ENCODE data around the gene FBN2.
"Not testable (repeated sequence)": the region's sequence is repeated elsewhere in the genome, so short reads cannot be mapped to it uniquely, and the experiment has no call there.

The FBN2 gene

DNA sequence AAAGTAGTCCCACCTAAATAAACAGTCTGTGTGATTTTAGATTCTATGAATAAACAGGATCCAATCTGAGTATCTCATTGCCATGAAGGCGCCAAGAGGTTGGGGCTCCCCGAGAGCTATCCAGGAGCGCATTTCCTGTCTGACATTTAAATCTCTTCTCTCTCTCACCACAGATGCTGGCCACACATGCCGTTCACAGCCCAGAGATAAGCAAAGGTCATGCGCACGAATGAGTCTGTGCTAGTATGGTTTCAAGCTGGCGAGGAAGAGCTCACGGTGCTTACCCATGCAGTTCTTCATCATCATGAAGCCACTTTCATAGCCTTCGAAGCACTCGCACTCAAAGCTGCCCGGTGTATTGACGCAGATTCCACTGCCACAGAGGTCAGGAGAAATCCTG is 199.4 kb downstream of the FBN2 start:
- H3K9ac ChIP-seq (ENCODE audit: insufficient read length, low read depth), result no peak overlapping the region
- no peaks in the 10 kb centered on the region for H3K4me1 ChIP-seq (ENCODE audit: insufficient read depth, insufficient read length)
- DNase-seq (ENCODE audit: low read depth, low spot score), result no peak
- no peak for TF ChIP-seq ZNF274 (IDR thresholded peaks at IDR 0.05; ENCODE audit: low read depth, low read length)
- no peak for TF ChIP-seq SUZ12 (IDR thresholded peaks at IDR 0.05; ENCODE audit: extremely low read depth, insufficient read depth, insufficient read length)
- TF ChIP-seq YY1 (IDR thresholded peaks at IDR 0.05; ENCODE audit: insufficient read depth, insufficient read length), result no peak
- H3K9me3 ChIP-seq (ENCODE audit: insufficient read depth, low read length), result no peaks in the 10 kb centered on the region
- H3K4me3 ChIP-seq (ENCODE audit: insufficient read length, low read depth), result no peak overlapping the region
- no peaks in the 10 kb centered on the region for H3K27me3 ChIP-seq (ENCODE audit: insufficient read depth, insufficient read length)
- H3K36me3 ChIP-seq (ENCODE audit: insufficient read depth, insufficient read length, low read length), result peaks cover 72% of the 10 kb centered on the region

DNA sequence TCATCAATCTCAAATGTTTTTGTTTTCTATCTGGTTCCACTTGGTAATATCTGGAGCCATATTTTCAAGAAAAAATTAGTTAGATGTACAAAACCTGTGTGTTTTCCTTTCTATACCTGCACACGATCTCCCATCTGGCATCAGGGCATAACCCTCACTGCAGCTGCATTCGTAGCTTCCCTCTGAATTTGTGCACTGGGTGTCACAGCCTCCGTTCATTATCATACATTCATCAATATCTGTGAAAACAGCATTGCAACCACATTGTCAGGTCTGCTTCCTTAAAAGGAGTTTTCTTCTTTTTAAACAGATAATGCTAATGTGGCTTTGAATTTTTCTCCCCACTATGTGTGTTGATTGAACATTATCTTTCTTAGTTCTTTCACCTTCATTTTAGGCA is 202.7 kb downstream of the FBN2 start:
- no peak overlapping the region for H3K4me3 ChIP-seq (ENCODE audit: insufficient read length, low read depth)
- H3K27me3 ChIP-seq (ENCODE audit: insufficient read depth, insufficient read length), result no peaks in the 10 kb centered on the region
- DNase-seq (ENCODE audit: low read depth, low spot score), result no peak
- no peaks in the 10 kb centered on the region for H3K9me3 ChIP-seq (ENCODE audit: insufficient read depth, low read length)
- TF ChIP-seq ZNF274 (IDR thresholded peaks at IDR 0.05; ENCODE audit: low read depth, low read length) (no peak), SUZ12 (IDR thresholded peaks at IDR 0.05; ENCODE audit: extremely low read depth, insufficient read depth, insufficient read length) (no peak), YY1 (IDR thresholded peaks at IDR 0.05; ENCODE audit: insufficient read depth, insufficient read length) (no peak)
- H3K9ac ChIP-seq (ENCODE audit: insufficient read length, low read depth), result no peak overlapping the region
- no peaks in the 10 kb centered on the region for H3K4me1 ChIP-seq (ENCODE audit: insufficient read depth, insufficient read length)
- peaks cover 77% of the 10 kb centered on the region for H3K36me3 ChIP-seq (ENCODE audit: insufficient read depth, insufficient read length, low read length)

- Histone ChIP-seq H3K27me3 (ENCODE audit: insufficient read depth, insufficient read length) (no peaks in the 10 kb centered on the region), H3K4me3 (ENCODE audit: insufficient read length, low read depth) (no peak overlapping the region), H3K9me3 (ENCODE audit: insufficient read depth, low read length) (no peaks in the 10 kb centered on the region), H3K36me3 (ENCODE audit: insufficient read depth, insufficient read length, low read length) (peaks cover 82% of the 10 kb centered on the region), H3K4me1 (ENCODE audit: insufficient read depth, insufficient read length) (no peaks in the 10 kb centered on the region), H3K9ac (ENCODE audit: insufficient read length, low read depth) (no peak overlapping the region)
- no peak for DNase-seq (ENCODE audit: low read depth, low spot score)
- no peak for TF ChIP-seq ZNF274 (IDR thresholded peaks at IDR 0.05; ENCODE audit: low read depth, low read length)
- TF ChIP-seq SUZ12 (IDR thresholded peaks at IDR 0.05; ENCODE audit: extremely low read depth, insufficient read depth, insufficient read length), result no peak
- no peak for TF ChIP-seq YY1 (IDR thresholded peaks at IDR 0.05; ENCODE audit: insufficient read depth, insufficient read length)
Observed at GRCh38 chr5:128334010-128334716, 203.9 kb downstream of the FBN2 start.

GRCh38 chr5:128331261-128331660 is 206.8 kb downstream of the FBN2 start:
- no peak for DNase-seq (ENCODE audit: low read depth, low spot score)
- H3K27me3 ChIP-seq (ENCODE audit: insufficient read depth, insufficient read length), result no peaks in the 10 kb centered on the region
- H3K36me3 ChIP-seq (ENCODE audit: insufficient read depth, insufficient read length, low read length), result peaks cover 80% of the 10 kb centered on the region
- no peak for TF ChIP-seq ZNF274 (IDR thresholded peaks at IDR 0.05; ENCODE audit: low read depth, low read length)
- no peak for TF ChIP-seq SUZ12 (IDR thresholded peaks at IDR 0.05; ENCODE audit: extremely low read depth, insufficient read depth, insufficient read length)
- no peak for TF ChIP-seq YY1 (IDR thresholded peaks at IDR 0.05; ENCODE audit: insufficient read depth, insufficient read length)
- H3K4me1 ChIP-seq (ENCODE audit: insufficient read depth, insufficient read length), result no peaks in the 10 kb centered on the region
- H3K9ac ChIP-seq (ENCODE audit: insufficient read length, low read depth), result no peak overlapping the region
- H3K4me3 ChIP-seq (ENCODE audit: insufficient read length, low read depth), result no peak overlapping the region
- no peaks in the 10 kb centered on the region for H3K9me3 ChIP-seq (ENCODE audit: insufficient read depth, low read length)

- Histone ChIP-seq H3K4me1 (ENCODE audit: insufficient read depth, insufficient read length) (no peaks in the 10 kb centered on the region), H3K9ac (ENCODE audit: insufficient read length, low read depth) (no peak overlapping the region), H3K27me3 (ENCODE audit: insufficient read depth, insufficient read length) (no peaks in the 10 kb centered on the region), H3K36me3 (ENCODE audit: insufficient read depth, insufficient read length, low read length) (peaks cover 65% of the 10 kb centered on the region), H3K9me3 (ENCODE audit: insufficient read depth, low read length) (no peaks in the 10 kb centered on the region), H3K4me3 (ENCODE audit: insufficient read length, low read depth) (no peak overlapping the region)
- no peak for DNase-seq (ENCODE audit: low read depth, low spot score)
- TF ChIP-seq YY1 (IDR thresholded peaks at IDR 0.05; ENCODE audit: insufficient read depth, insufficient read length) (no peak), SUZ12 (IDR thresholded peaks at IDR 0.05; ENCODE audit: extremely low read depth, insufficient read depth, insufficient read length) (no peak), ZNF274 (IDR thresholded peaks at IDR 0.05; ENCODE audit: low read depth, low read length) (no peak)
Observed at GRCh38 chr5:128329386-128329939, 208.6 kb downstream of the FBN2 start.

- no peaks in the 10 kb centered on the region for H3K9me3 ChIP-seq (ENCODE audit: insufficient read depth, low read length)
Observed at GRCh38 chr5:128328446-128328845, 209.6 kb downstream of the FBN2 start.

GRCh38 chr5:128328007-128328406 is 210.0 kb downstream of the FBN2 start:
- H3K9me3 ChIP-seq (ENCODE audit: insufficient read depth, low read length), result no peaks in the 10 kb centered on the region
- TF ChIP-seq YY1 (IDR thresholded peaks at IDR 0.05; ENCODE audit: insufficient read depth, insufficient read length) (no peak), SUZ12 (IDR thresholded peaks at IDR 0.05; ENCODE audit: extremely low read depth, insufficient read depth, insufficient read length) (no peak), ZNF274 (IDR thresholded peaks at IDR 0.05; ENCODE audit: low read depth, low read length) (no peak)
- H3K27me3 ChIP-seq (ENCODE audit: insufficient read depth, insufficient read length), result no peaks in the 10 kb centered on the region
- H3K36me3 ChIP-seq (ENCODE audit: insufficient read depth, insufficient read length, low read length), result peaks cover 53% of the 10 kb centered on the region
- no peak for DNase-seq (ENCODE audit: low read depth, low spot score)
- no peak overlapping the region for H3K4me3 ChIP-seq (ENCODE audit: insufficient read length, low read depth)
- H3K9ac ChIP-seq (ENCODE audit: insufficient read length, low read depth), result no peak overlapping the region
- no peaks in the 10 kb centered on the region for H3K4me1 ChIP-seq (ENCODE audit: insufficient read depth, insufficient read length)

More at GRCh38 chr5:128328446-128328845, 209.6 kb downstream of the FBN2 start:
- peaks cover 57% of the 10 kb centered on the region for H3K36me3 ChIP-seq (ENCODE audit: insufficient read depth, insufficient read length, low read length)
- H3K9ac ChIP-seq (ENCODE audit: insufficient read length, low read depth), result no peak overlapping the region
- no peak overlapping the region for H3K4me3 ChIP-seq (ENCODE audit: insufficient read length, low read depth)
- no peak for DNase-seq (ENCODE audit: low read depth, low spot score)
- no peaks in the 10 kb centered on the region for H3K27me3 ChIP-seq (ENCODE audit: insufficient read depth, insufficient read length)
- TF ChIP-seq SUZ12 (IDR thresholded peaks at IDR 0.05; ENCODE audit: extremely low read depth, insufficient read depth, insufficient read length) (no peak), ZNF274 (IDR thresholded peaks at IDR 0.05; ENCODE audit: low read depth, low read length) (no peak)
- no peaks in the 10 kb centered on the region for H3K4me1 ChIP-seq (ENCODE audit: insufficient read depth, insufficient read length)

DNA sequence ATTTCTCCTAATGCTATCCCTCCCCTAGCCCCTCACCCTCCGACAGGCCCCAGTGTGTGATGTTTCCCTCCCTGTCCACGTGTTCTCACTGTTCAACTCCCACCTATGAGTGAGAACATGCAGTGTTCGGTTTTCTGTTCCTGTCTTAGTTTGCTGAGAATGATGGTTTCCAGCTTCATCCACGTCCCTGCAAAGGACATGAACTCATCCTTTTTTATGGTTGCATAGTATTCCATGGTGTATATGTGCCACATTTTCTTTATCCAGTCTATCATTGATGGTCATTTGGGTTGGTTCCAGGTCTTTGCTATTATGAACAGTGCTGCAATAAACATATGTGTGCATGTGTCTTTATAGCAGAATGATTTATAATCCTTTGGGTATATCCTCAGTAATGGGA is 216.6 kb downstream of the FBN2 start:
- H3K4me1 ChIP-seq (ENCODE audit: insufficient read depth, insufficient read length); DNase-seq (ENCODE audit: low read depth, low spot score); H3K36me3 ChIP-seq (ENCODE audit: insufficient read depth, insufficient read length, low read length); H3K9me3 ChIP-seq (ENCODE audit: insufficient read depth, low read length); H3K4me3 ChIP-seq (ENCODE audit: insufficient read length, low read depth); H3K9ac ChIP-seq (ENCODE audit: insufficient read length, low read depth); H3K27me3 ChIP-seq (ENCODE audit: insufficient read depth, insufficient read length): not testable (repeated sequence)
